KMS-11 (cell line): ENCODE data around the gene DIP2C.

Experiments
- H2AFZ ChIP-seq: fragments of 200-600 bp; sonication (generic); 2 replicates; pipeline ENCODE4 v1.6.1; 2016; ENCODE audit warnings: antibody characterized with exemption, mixed run types, low read depth
- H3K27ac ChIP-seq: fragments of 200-600 bp; sonication (generic); 2 replicates; pipeline ENCODE4 v1.6.1; 2016; ENCODE audit warnings: mild to moderate bottlenecking, mixed run types
- H3K27me3 ChIP-seq: fragments of 200-600 bp; sonication (generic); 2 replicates; pipeline ENCODE4 v1.6.1; 2017; ENCODE audit warnings: mild to moderate bottlenecking, low read depth, mixed run types, moderate library complexity; ENCODE audit not compliant: insufficient read depth
- H3K36me3 ChIP-seq: fragments of 200-600 bp; sonication (generic); 2 replicates; pipeline ENCODE4 v1.6.1; 2017; ENCODE audit warnings: mild to moderate bottlenecking, mixed run types; ENCODE audit not compliant: insufficient read depth
- H3K4me1 ChIP-seq: fragments of 200-600 bp; sonication (generic); 2 replicates; pipeline ENCODE4 v1.6.1; 2016; ENCODE audit warnings: mild to moderate bottlenecking, low read depth, mixed run types; ENCODE audit not compliant: poor library complexity, severe bottlenecking
- H3K4me2 ChIP-seq: fragments of 200-600 bp; sonication (generic); 2 replicates; pipeline ENCODE4 v1.7.0; 2016; ENCODE audit warnings: mild to moderate bottlenecking, mixed run types
- H3K4me3 ChIP-seq: fragments of 200-600 bp; sonication (generic); IDR thresholded peaks from 2 replicates; pipeline ENCODE4 v1.6.1; 2017; ENCODE audit warnings: low read depth, low read length, mixed read lengths; ENCODE audit not compliant: insufficient read depth
- H3K79me2 ChIP-seq: fragments of 200-600 bp; sonication (generic); 2 replicates; pipeline ENCODE4 v1.6.1; 2016; ENCODE audit warnings: low read depth, mixed run types; ENCODE audit not compliant: insufficient read depth
- H3K9ac ChIP-seq: fragments of 200-600 bp; sonication (generic); 2 replicates; pipeline ENCODE4 v1.6.1; 2016; ENCODE audit warnings: mild to moderate bottlenecking, mixed run types
- H4K20me1 ChIP-seq: fragments of 200-600 bp; sonication (generic); 2 replicates; pipeline ENCODE4 v1.6.1; 2016; ENCODE audit warnings: mild to moderate bottlenecking, mixed run types; ENCODE audit not compliant: insufficient read depth
- TF ChIP-seq, protein P1 (sequence below): fragments of 200-600 bp; sonication (generic); conservative IDR thresholded peaks from 2 replicates; pipeline ENCODE4 v1.6.1; 2017; ENCODE audit warnings: low read depth, mild to moderate bottlenecking, antibody characterized with exemption, low read length, moderate library complexity, mixed read lengths

Gene DIP2C

DNA sequence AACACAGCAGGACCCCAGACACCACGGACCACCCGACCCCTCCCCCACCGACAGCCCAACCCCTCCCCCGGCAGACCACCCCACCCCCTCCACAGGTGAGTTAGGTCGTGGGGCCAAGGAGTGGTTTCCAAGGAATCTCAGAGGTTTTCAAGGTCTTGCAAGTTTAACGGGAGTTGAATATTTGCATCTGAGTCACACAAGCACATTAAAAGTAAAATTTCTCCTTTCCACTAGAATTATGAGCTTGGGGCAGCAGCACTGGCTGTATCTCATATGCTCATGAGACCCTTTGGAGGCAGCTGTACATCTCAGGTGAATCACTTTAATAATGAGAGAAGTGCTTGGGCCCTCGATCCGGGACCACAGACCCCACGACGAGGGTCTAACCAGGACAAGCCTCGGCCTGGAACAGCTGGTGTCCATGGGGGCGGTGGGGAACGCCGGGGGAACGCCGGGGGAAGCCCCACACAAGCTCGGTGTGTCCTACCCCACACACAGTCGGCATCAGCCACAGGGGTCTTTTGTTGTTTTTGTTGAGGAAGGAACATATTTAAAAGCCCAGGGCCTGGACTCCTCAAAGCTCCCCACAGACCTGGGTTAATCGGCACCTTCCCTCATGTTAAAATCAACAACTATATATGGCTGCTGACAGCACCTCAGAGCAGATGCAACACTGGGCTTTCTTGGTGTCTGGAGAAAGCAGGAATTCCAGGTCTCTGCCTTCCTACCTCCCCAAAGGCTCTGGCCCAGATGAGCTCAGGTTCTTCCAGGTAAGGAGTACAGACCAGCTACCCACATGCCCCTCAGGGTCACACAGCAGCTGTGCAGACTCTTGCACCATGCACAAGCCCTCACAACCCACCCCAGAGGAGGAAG is 130.3 kb downstream of the DIP2C start:
- Histone ChIP-seq H2AFZ (no peak overlapping the region), H3K36me3 (no peaks in the 10 kb centered on the region), H3K4me1 (peaks cover 22% of the 10 kb centered on the region), H3K27me3 (no peaks in the 10 kb centered on the region), H3K27ac (no peak overlapping the region), H3K4me3 (no peak overlapping the region), H3K4me2 (no peak overlapping the region), H3K79me2 (peaks cover 55% of the 10 kb centered on the region; the same call in 1 of the 2 replicates), H4K20me1 (peaks cover 4% of the 10 kb centered on the region; the same call in 1 of the 2 replicates), H3K9ac (no peak overlapping the region)
- TF ChIP-seq, protein P1, sequence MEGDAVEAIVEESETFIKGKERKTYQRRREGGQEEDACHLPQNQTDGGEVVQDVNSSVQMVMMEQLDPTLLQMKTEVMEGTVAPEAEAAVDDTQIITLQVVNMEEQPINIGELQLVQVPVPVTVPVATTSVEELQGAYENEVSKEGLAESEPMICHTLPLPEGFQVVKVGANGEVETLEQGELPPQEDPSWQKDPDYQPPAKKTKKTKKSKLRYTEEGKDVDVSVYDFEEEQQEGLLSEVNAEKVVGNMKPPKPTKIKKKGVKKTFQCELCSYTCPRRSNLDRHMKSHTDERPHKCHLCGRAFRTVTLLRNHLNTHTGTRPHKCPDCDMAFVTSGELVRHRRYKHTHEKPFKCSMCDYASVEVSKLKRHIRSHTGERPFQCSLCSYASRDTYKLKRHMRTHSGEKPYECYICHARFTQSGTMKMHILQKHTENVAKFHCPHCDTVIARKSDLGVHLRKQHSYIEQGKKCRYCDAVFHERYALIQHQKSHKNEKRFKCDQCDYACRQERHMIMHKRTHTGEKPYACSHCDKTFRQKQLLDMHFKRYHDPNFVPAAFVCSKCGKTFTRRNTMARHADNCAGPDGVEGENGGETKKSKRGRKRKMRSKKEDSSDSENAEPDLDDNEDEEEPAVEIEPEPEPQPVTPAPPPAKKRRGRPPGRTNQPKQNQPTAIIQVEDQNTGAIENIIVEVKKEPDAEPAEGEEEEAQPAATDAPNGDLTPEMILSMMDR: no peak

DNA sequence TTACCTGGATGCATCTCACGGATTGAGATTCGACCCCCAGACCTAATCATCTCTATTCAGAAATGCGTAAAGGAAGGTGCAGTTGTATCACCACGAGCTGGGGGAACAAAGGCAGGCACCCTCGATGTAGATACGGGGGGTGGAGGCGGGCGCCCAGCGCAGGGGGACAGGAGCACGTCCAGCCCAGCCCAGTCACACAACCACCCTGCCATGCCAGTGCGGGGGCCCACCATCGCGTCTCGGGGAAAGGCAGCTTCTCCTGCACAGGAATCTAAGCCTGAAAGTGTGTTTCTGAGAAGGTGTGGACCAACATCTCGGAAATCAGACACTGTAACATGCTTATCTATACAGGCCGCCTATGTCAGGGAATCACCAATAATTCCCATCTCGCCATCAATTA is 131.1 kb downstream of the DIP2C start:
- Histone ChIP-seq H4K20me1 (peaks cover 4% of the 10 kb centered on the region), H3K4me2 (no peak overlapping the region), H3K36me3 (no peaks in the 10 kb centered on the region), H3K4me1 (peaks cover 14% of the 10 kb centered on the region), H3K4me3 (no peak overlapping the region), H3K9ac (no peak overlapping the region), H2AFZ (no peak overlapping the region), H3K27ac (no peak overlapping the region), H3K27me3 (no peaks in the 10 kb centered on the region), H3K79me2 (peaks cover 47% of the 10 kb centered on the region; the same call in 1 of the 2 replicates)
- TF ChIP-seq, protein P1: no peak

DNA sequence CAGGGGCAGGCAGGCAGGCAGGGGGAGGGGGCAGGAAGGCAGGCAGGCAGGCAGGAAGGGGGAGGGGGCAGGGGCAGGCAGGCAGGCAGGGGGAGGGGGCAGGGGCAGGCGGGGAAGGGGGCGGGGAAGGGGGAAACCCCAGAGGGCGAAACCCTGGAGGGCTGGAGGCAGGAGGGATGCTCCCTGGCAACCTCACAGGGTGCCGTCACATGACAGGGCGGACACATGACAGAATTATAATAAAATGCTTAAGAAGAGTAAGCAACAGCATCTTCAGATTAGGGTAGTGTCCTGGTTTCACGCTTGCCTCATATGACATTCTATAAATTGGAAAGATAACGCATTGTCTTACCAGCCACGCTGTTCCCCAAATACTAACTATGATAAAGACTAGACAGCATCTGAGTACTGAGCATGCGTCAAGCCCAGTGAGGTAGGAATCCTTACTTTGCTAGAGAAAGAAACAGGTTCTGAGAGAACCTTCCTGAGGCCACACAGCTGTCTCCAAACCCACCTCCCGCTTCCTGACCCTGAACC is 131.6 kb downstream of the DIP2C start:
- Histone ChIP-seq H3K9ac (no peak overlapping the region), H3K79me2 (peaks cover 42% of the 10 kb centered on the region; the same call in 1 of the 2 replicates), H3K4me3 (no peak overlapping the region), H2AFZ (no peak overlapping the region), H3K36me3 (no peaks in the 10 kb centered on the region), H3K4me1 (peaks cover 9% of the 10 kb centered on the region), H4K20me1 (peaks cover 4% of the 10 kb centered on the region), H3K4me2 (no peak overlapping the region), H3K27me3 (no peaks in the 10 kb centered on the region), H3K27ac (no peak overlapping the region)
- TF ChIP-seq, protein P1: no peak

DNA sequence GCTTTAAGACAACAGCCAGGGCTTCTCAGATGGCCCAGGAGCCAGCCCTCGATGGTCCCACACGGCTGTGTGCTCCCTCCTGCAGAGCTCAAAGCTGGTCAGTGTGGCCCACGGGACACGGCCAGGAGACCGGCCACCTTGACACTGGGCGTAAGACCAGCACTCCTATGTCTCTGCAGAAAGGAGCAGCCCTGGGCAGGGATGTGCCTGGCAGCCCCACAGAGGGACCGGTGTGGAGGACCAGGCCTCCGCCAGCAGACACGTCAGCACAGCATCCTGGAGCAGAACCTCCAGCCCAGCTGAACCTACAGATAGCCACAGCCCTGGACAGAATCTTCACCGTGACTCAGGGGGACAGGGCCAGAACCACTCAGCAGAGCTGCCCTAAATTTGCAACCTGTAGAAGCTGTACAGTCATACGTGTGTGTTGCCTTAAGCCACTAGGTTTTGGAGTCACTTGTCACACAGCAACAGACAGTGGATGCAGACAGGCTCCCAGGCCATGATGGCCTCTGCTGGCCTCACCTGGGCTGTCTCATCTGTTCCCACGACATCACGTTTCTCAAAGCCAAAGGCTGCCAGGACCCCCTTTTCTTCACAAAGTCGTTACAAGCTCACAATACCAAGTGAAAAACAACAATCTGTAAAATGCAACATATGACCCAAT is 132.4 kb downstream of the DIP2C start:
- Histone ChIP-seq H3K27ac (no peak overlapping the region), H3K4me1 (peaks cover 8% of the 10 kb centered on the region), H3K36me3 (no peaks in the 10 kb centered on the region), H4K20me1 (peaks cover 4% of the 10 kb centered on the region), H3K27me3 (no peaks in the 10 kb centered on the region), H3K4me2 (no peak overlapping the region), H3K79me2 (peaks cover 35% of the 10 kb centered on the region; the same call in 1 of the 2 replicates), H2AFZ (no peak overlapping the region), H3K9ac (no peak overlapping the region), H3K4me3 (no peak overlapping the region)
- TF ChIP-seq, protein P1: no peak
